ENCODE data around the gene EHMT1.

DNA sequence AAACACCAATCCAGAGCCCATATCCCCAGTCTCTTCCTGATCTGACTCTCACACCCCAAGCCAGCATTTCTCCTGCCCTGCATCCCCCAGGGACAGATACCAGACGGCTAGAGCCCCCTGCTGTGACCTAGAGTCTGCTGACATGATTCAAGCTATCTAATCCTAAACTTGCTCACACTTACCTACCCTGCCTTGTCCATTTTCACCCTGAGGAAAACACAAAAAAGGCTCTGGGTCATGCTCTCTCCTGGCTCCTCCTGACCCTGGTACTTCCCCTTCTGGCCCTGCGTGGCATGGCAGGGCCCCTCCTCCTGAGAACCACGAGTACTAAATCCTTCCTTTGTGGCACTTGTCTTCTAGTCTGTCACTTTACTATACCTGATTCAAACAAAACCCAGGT is 16.1 kb upstream of the EHMT1 start:
- TF ChIP-seq POLR2A (IDR thresholded peaks at IDR 0.05), result no peak
- TF ChIP-seq, protein P1, sequence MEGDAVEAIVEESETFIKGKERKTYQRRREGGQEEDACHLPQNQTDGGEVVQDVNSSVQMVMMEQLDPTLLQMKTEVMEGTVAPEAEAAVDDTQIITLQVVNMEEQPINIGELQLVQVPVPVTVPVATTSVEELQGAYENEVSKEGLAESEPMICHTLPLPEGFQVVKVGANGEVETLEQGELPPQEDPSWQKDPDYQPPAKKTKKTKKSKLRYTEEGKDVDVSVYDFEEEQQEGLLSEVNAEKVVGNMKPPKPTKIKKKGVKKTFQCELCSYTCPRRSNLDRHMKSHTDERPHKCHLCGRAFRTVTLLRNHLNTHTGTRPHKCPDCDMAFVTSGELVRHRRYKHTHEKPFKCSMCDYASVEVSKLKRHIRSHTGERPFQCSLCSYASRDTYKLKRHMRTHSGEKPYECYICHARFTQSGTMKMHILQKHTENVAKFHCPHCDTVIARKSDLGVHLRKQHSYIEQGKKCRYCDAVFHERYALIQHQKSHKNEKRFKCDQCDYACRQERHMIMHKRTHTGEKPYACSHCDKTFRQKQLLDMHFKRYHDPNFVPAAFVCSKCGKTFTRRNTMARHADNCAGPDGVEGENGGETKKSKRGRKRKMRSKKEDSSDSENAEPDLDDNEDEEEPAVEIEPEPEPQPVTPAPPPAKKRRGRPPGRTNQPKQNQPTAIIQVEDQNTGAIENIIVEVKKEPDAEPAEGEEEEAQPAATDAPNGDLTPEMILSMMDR (IDR thresholded peaks at IDR 0.05 in 4 of 5, conservative IDR thresholded peaks at IDR 0.05 in 1 of 5), result no peak
